HG02943 (cell line): ENCODE results near the gene RND1.

ENCODE experiments used
- ATAC-seq: cut with Tn5 transposase; IDR thresholded peaks from one replicate; pipeline ENCODE4 v1.9.1; 2021; ENCODE audit warnings: mild to moderate bottlenecking, low read depth, moderate library complexity; ENCODE audit not compliant: unreplicated experiment

The RND1 gene

GRCh38 chr12:48828841-48829575 is 36.7 kb downstream of the RND1 start:
- ATAC-seq = no peak

- no peak for ATAC-seq
Measured at GRCh38 chr12:48828293-48828692, 37.4 kb downstream of the RND1 start.

- ATAC-seq = no peak
Measured at GRCh38 chr12:48827513-48828096, 38.1 kb downstream of the RND1 start.

- ATAC-seq = no peak
Measured at GRCh38 chr12:48827026-48827425, 38.6 kb downstream of the RND1 start.

GRCh38 chr12:48826209-48826855 is 39.3 kb downstream of the RND1 start:
- ATAC-seq = no peak

GRCh38 chr12:48824905-48825304 is 40.8 kb downstream of the RND1 start:
- ATAC-seq = no peak

- no peak for ATAC-seq
Measured at GRCh38 chr12:48824112-48824511, 41.6 kb downstream of the RND1 start.

GRCh38 chr12:48823281-48823680 is 42.4 kb downstream of the RND1 start:
- ATAC-seq = no peak

GRCh38 chr12:48822711-48823110 is 43.0 kb downstream of the RND1 start:
- no peak for ATAC-seq

GRCh38 chr12:48822139-48822538 is 43.5 kb downstream of the RND1 start:
- ATAC-seq = no peak

GRCh38 chr12:48819986-48820725 is 45.5 kb downstream of the RND1 start:
- no peak for ATAC-seq

GRCh38 chr12:48818831-48819590 is 46.7 kb downstream of the RND1 start:
- no peak for ATAC-seq

- ATAC-seq = no peak
Measured at GRCh38 chr12:48817873-48818830, 47.5 kb downstream of the RND1 start, which contains the start of gene CACNB3. Gene CACNB3, plus strand, starts transcription at chr12:48818496. Its CDS starts 434 bp downstream, at chr12:48818930.

- ATAC-seq = no peak
Measured at GRCh38 chr12:48816143-48816854, 49.4 kb downstream of the RND1 start.

- ATAC-seq = peak; percentile 17
Measured at GRCh38 chr12:48815126-48816110, 50.3 kb downstream of the RND1 start.

- ATAC-seq = peak; percentile 70
Measured at GRCh38 chr12:48814262-48815125, 51.2 kb downstream of the RND1 start.
